ENCODE data around the gene TATDN2. TPM values are rescaled to one million over a fixed set of nuclear protein-coding genes. Genes with fewer than 3 reads are reported as not detected.
A peak's percentile ranks its signal among the peaks of the same experiment; 100 is the strongest.

The TATDN2 gene
- total RNA-seq, result 18.0 and 20.2 TPM in 2 replicates

DNA sequence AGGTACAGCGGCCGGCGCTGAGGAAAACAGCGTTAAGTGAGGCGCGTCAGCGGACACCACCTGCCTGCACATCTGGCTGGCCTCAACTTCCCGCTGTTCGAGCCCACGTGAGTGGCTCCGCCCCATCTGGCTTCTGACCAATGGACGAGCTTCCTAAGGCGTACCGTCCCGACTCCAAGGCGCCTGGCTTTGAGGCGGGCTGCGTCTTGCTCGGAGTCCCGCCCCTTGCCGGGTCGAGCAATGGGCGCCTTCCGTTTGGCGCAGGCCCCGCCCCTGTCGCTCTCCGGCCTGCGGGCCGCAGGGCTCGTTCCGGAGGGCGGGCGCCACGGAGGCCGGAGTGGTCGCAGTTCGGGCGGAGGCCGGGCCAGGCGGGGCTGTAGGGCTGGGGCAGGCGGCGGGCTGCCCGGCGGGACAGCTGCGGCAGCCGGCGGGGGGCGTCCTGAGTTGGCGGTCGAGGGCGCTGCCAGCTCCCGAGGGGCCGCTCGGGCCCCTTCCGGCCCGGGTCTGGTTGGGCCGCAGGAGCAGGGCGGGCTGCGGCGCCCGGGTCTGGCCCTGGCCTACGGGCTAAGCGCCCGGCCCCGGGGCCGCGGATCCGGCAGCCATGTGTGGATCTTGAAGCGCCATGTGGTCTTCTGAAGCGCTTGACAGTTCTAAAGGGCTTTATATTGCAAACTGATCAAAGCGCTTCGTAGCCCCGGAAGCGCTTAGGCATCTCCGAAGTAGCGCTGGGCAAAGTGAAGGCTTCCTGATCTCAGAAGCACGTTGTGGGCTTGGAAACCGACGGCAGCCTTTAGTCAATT is at the start of gene TATDN2:
Gene TATDN2 (plus strand): TSS at position 276 of the 800 bp plus-strand sequence. CDS start 742 bp downstream, outside the sequence.

DNA sequence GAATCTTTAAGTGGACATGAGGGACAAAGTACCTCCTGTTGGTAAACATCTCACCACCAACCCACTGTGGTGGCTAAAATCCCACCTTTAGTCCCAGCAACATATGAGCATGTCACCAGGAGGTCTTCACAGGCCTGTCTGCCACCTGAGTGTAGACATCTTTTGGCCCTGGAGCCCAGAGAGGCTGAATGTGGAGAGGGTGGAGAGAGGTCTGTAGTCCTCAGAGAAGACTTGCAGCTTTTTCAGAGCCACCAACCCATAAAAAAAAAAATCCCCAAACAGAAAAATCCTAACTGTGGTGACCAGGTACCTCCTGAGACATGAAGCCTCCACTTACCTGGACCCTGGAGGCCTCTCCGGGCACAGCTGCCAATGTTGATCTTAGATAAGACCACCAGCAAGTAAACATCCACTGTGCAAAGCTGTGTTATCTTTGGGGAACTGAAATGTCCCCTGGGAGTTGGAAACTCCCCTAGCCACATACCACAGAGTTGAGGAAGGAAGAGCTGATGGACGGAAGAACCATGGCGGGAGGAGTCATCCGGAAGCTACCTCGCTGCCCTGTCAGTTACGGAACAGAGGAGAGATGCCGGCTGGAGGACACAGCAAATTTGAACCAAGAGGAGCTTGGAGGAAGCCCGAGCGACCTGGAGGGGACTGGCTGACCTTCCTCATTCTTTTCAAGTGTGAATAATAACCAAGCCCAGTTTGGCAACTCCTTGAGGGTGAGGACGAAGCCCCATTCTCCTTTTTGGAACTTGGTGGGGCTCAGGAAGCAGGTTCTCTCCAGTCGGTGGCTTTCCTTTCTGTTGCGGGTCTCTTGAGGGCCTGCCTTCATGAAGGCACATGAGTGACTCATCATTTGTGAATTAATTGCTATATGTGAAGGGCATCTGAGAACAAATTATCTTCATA is 44.5 kb downstream of the TATDN2 start, which contains the start of gene GHRL:
Gene GHRL (minus strand): TSS at position 443 of the 915 bp plus-strand sequence. CDS start 2,767 bp downstream, outside the sequence.

Small RNAs within 50 kb of the gene (small RNA-seq; reads per million reads assigned to genes)
- gene MIR378B (0.66 reads per million, percentile 42 among the genes with 10 or more reads in this experiment), gene RF02126 (not detected)

Other genes with a start within 250 kb of the TATDN2 start
- 14.4 and 29.4 TPM in 2 replicates for gene FANCD2, start 222.0 kb upstream of the TATDN2 start, total RNA-seq
- gene FANCD2OS, start 140.2 kb upstream of the TATDN2 start, total RNA-seq, result not detected in 2 replicates
- 136 and 167 TPM in 2 replicates for gene BRK1, start 132.8 kb upstream of the TATDN2 start, total RNA-seq
- 42.1 and 45.4 TPM in 2 replicates for gene VHL, start 106.7 kb upstream of the TATDN2 start, total RNA-seq
- gene IRAK2, start 83.5 kb upstream of the TATDN2 start, total RNA-seq, result 29.4 and 48.1 TPM in 2 replicates
- 0.33 TPM in 1 of 2 replicates, not detected in the other for gene GHRL, start 44.5 kb downstream of the TATDN2 start, total RNA-seq
- 254 and 337 TPM in 2 replicates for gene SEC13, start 72.7 kb downstream of the TATDN2 start, total RNA-seq